HepG2 (cell line): ENCODE results near the gene PAXX. TPM values are rescaled to one million over a fixed set of nuclear protein-coding genes. Genes with fewer than 3 reads are reported as not detected.
A peak's percentile ranks its signal among the peaks of the same experiment; 100 is the strongest.

Experiments
- ATAC-seq: fragments of 200-7000 bp; cut with Tn5 transposase; 3 replicates; pipeline ENCODE4 v1.9.1; 2020; ENCODE audit warnings: mild to moderate bottlenecking, moderate library complexity
- BruUV-seq: library from RNA; stranded (reverse); fragments of 400-500 nt; replicated peaks from 2 replicates; lab custom pipeline; 2021; lab: Mats Ljungman, UMichigan
- CTCF ChIA-PET: fragments of 300-600 bp; formaldehyde crosslinking; extraction: SDS; loops from one replicate; lab custom pipeline; 2021; ENCODE audit warnings: low total read pairs, inconsistent platforms, low intra/inter-chr PET ratio; lab: Yijun Ruan, JAX
- POLR2A ChIA-PET: fragments of 350-600 bp; sonication (Branson Sonifier 250); formaldehyde crosslinking; loops from one replicate; lab custom pipeline; 2020; ENCODE audit warnings: antibody characterized with exemption, inconsistent platforms; lab: Yijun Ruan, JAX
- DNase-seq: peaks from one replicate; pipeline ENCODE4 v3.0.0-alpha.2; 2015; ENCODE audit warnings: low spot score
- FAIRE-seq: peaks from 3 replicates; lab custom pipeline; 2011; peaks lifted over from hg19 to GRCh38; lab: Jason Lieb, UNC
- H2AFZ ChIP-seq: one replicate; pipeline ENCODE4 v1.6.1; 2011; ENCODE audit warnings: low read length, inconsistent platforms
- H3K27ac ChIP-seq: fragments of 300-600 bp; 3 replicates; pipeline ENCODE4 v1.8.0; 2011; ENCODE audit warnings: mixed run types, mild to moderate bottlenecking, mixed read lengths, low read length, inconsistent platforms; ENCODE audit not compliant: insufficient read depth; ENCODE audit errors: extremely low read length
- H3K27me3 ChIP-seq, 2 experiments: fragments of 200-600 bp in 1 of 2; 2 replicates in 1 of 2; 3 replicates in 1 of 2; pipeline versions ENCODE4 v1.6.0 to v1.8.0; 2011; ENCODE audit warnings: low read length in 2 of 2, mild to moderate bottlenecking in 2 of 2, moderate library complexity in 2 of 2, inconsistent platforms in 1 of 2; ENCODE audit not compliant: insufficient read depth in 2 of 2, control insufficient read depth in 1 of 2
- H3K36me3 ChIP-seq, 2 experiments: fragments of 200-600 bp in 1 of 2; replicated peaks in 1 of 2; 2 replicates in 1 of 2; 3 replicates in 1 of 2; pipeline versions ENCODE4 v1.5.1 to v1.8.0; 2011; ENCODE audit warnings: low read length in 2 of 2, inconsistent platforms in 1 of 2; ENCODE audit not compliant: insufficient read depth in 2 of 2, control insufficient read depth in 1 of 2
- H3K4me1 ChIP-seq: 2 replicates; pipeline ENCODE4 v1.5.1; 2012; ENCODE audit warnings: low read length, inconsistent platforms; ENCODE audit not compliant: insufficient read depth
- H3K4me2 ChIP-seq: 2 replicates; pipeline ENCODE4 v1.6.0; 2011; ENCODE audit warnings: low read depth, low read length, inconsistent platforms
- H3K4me3 ChIP-seq, 3 experiments: fragments of 200-600 bp in 1 of 3; sonication (generic), shearing (Covaris generic) in 1 of 3; replicated peaks in 1 of 3; 2 replicates each; pipeline ENCODE4 v1.5.1; 2011 to 2016; ENCODE audit warnings: low read length in 3 of 3, inconsistent platforms in 2 of 3, low read depth in 2 of 3, mild to moderate bottlenecking in 2 of 3, control low read depth in 1 of 3, mixed read lengths in 1 of 3; ENCODE audit not compliant: insufficient read depth in 1 of 3
- H3K79me2 ChIP-seq: one replicate; pipeline ENCODE4 v1.6.1; 2011; ENCODE audit warnings: low read length, inconsistent platforms; ENCODE audit not compliant: insufficient read depth
- H3K9ac ChIP-seq: 2 replicates; pipeline ENCODE4 v1.6.0; 2011; ENCODE audit warnings: mild to moderate bottlenecking, low read depth, low read length, inconsistent platforms; ENCODE audit not compliant: insufficient read depth
- H3K9me3 ChIP-seq: 2 replicates; pipeline ENCODE4 v1.5.1; 2012; ENCODE audit warnings: mild to moderate bottlenecking, low read length
- H4K20me1 ChIP-seq: 2 replicates; pipeline ENCODE4 v1.6.0; 2011; ENCODE audit warnings: inconsistent platforms, mild to moderate bottlenecking, low read length, moderate library complexity; ENCODE audit not compliant: insufficient read depth
- ARID5B ChIP-seq: IDR thresholded peaks from 2 replicates; pipeline ENCODE4 v1.4.0; 2020; ENCODE audit warnings: mild to moderate bottlenecking, missing genetic modification reagents
- HDAC6 ChIP-seq: fragments of 200-600 bp; sonication (generic); IDR thresholded peaks from 2 replicates; pipeline ENCODE4 v1.7.0; 2017; ENCODE audit warnings: mild to moderate bottlenecking, antibody characterized with exemption, low read length, low read depth
- MYC ChIP-seq: sonication (generic); formaldehyde crosslinking; IDR thresholded peaks from 2 replicates; pipeline ENCODE4 v1.9.0; 2021; ENCODE audit warnings: missing genetic modification reagents, borderline replicate concordance
- PCBP1 ChIP-seq: fragments of 200-400 bp; formaldehyde crosslinking; IDR thresholded peaks from 2 replicates; pipeline ENCODE4 v1.6.1; 2017; ENCODE audit warnings: mild to moderate bottlenecking, low read depth, low read length, borderline replicate concordance
- ZIK1 ChIP-seq: sonication (generic); formaldehyde crosslinking; IDR thresholded peaks from 2 replicates; pipeline ENCODE4 v1.5.0; 2020; ENCODE audit warnings: mild to moderate bottlenecking, low read depth, missing genetic modification reagents, borderline replicate concordance
- ZNF24 ChIP-seq: fragments of 450-650 bp; IDR thresholded peaks from 2 replicates; pipeline ENCODE4 v1.6.1; 2017; ENCODE audit warnings: antibody characterized with exemption, mild to moderate bottlenecking
- ZNF510 ChIP-seq: sonication (generic); formaldehyde crosslinking; IDR thresholded peaks from 2 replicates; pipeline ENCODE4 v1.4.0; 2020; ENCODE audit warnings: low read depth, mild to moderate bottlenecking, missing genetic modification reagents
- WGBS: methylation state at CpG from one replicate; pipeline ENCODE4 v1.1.6; 2017; ENCODE audit warnings: low lambda C conversion rate; 5-methylcytosine and 5-hydroxymethylcytosine counted together
- in situ Hi-C: cut with HindIII; loops from 2 replicates; pipeline ENCODE4 v1.10.0; 2017; ENCODE audit warnings: low pct_unique_long_range_greater_than_20kb; ENCODE audit not compliant: extremely low pct_ligation_motif_present
- intact Hi-C: fragments of 100-400 bp; cut with micrococcal nuclease; formaldehyde crosslinking; loops from one replicate; pipeline ENCODE4 v1.10.0; 2022; ENCODE audit not compliant: unreplicated experiment
- polyA plus RNA-seq, 8 experiments: library from polyadenylated mRNA; depleted of rRNA in 3 of 8; stranded (reverse) in 7 of 8; unstranded in 1 of 8; fragments of >200 nt; fragmentation: Illumina TruSeq in 4 of 8; extraction: Trizol in 4 of 8; gene quantifications; 2 replicates each; pipeline versions ENCODE4 v1.2.1 to v1.2.3, GENCODE V29; 2011 to 2016; ENCODE audit warnings: low read depth in 4 of 8, missing spikeins in 1 of 8, mixed read lengths in 1 of 8; ENCODE audit not compliant: insufficient read depth in 1 of 8
- total RNA-seq, 5 experiments: library from RNA; depleted of rRNA; stranded (reverse); fragments of >200 nt; fragmentation: Illumina TruSeq; extraction: Trizol; gene quantifications; 2 replicates each; pipeline ENCODE4 v1.2.3, GENCODE V29; 2016; ENCODE audit warnings: low read depth in 1 of 5
- TF ChIP-seq, protein P1 (sequence below), 2 experiments: fragments of 450-650 bp in 1 of 2; sonication (generic) in 1 of 2; formaldehyde crosslinking; IDR thresholded peaks; 2 replicates each; pipeline versions ENCODE4 v1.5.0 to v1.8.0; 2020 to 2022; ENCODE audit warnings: mild to moderate bottlenecking in 1 of 2, missing genetic modification reagents in 1 of 2
- TF ChIP-seq, protein P2 (sequence below): sonication (generic); formaldehyde crosslinking; IDR thresholded peaks from 2 replicates; pipeline ENCODE4 v1.4.0; 2020; ENCODE audit warnings: low read depth, missing genetic modification reagents

Gene PAXX
- total and polyA plus RNA-seq, 2 of the 13 experiments (the other 11 are each of a cell fraction or from before 2014, with no cell fraction given): 14.0 to 31.9 TPM

DNA sequence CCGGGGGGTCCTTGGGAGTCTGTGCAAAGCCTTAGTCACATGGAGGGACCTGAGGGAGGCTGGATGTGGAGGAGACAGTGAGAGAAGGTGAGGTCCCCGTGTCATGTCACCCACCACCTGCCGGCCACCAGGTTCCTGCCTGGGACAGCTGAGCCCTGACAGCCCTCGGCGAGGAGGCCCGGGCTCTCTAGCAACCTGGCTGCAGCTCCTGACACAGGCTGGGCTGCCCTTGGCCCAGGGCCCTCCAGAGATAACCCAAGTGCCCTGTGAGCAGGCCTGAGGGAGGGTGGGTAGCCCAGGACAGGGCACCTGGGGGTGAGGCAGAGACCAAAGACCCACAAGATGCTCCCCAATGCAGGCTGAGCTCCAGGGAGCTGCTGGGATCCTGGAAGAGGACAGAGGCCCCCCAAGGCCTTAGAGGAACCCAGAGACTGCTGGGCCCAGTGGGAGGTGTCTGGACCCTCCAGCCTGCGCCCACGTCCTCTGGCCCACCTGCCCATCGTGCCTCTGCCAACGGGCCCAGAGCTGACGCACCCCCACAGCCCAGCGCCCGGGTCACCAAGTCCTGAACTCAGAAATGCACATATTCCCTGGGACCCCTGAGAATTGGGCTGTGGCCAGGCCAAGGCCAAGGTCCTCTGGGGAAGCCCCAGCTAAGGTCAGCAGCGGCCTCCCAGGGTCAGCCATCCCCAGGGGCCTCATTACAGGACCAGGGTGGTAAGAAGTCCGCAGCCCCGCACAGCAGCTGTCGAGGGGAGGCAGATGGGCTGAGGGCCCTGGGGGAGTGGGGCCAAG lies 23.7 kb upstream of the PAXX start (continued):
- TF ChIP-seq ZNF24 (no peak), ZNF510 (CRISPR knock-in tag) (no peak), ZIK1 (CRISPR knock-in tag) (no peak), HDAC6 (no peak), ARID5B (CRISPR knock-in tag) (no peak)
- TF ChIP-seq, protein P1, sequence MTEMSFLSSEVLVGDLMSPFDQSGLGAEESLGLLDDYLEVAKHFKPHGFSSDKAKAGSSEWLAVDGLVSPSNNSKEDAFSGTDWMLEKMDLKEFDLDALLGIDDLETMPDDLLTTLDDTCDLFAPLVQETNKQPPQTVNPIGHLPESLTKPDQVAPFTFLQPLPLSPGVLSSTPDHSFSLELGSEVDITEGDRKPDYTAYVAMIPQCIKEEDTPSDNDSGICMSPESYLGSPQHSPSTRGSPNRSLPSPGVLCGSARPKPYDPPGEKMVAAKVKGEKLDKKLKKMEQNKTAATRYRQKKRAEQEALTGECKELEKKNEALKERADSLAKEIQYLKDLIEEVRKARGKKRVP (CRISPR knock-in tag; IDR thresholded peaks at IDR 0.05): no peak

GRCh38 chr9:136969150-136969549 lies 23.1 kb upstream of the PAXX start:
- no peak overlapping the region for H3K9ac ChIP-seq
- no peaks in the 10 kb centered on the region for H3K36me3 ChIP-seq
- BruUV-seq: no TSS peak
- intact Hi-C loops (loop anchor here (2.0 kb wide), 1 partner anchor 20 kb away; no protein-coding TSS in a partner anchor), in situ Hi-C loops (no loop called here)
- no peak overlapping the region for H3K4me2 ChIP-seq
- H3K9me3 ChIP-seq: no peaks in the 10 kb centered on the region
- H3K27me3 ChIP-seq: peaks cover 23 to 69% of the 10 kb centered on the region in 2 experiments
- H3K4me1 ChIP-seq: peaks cover 54% of the 10 kb centered on the region
- POLR2A ChIA-PET: interaction anchor here (0.8 kb wide), 1 partner anchor 31 kb away, joined by 3 read pairs; no protein-coding TSS in a partner anchor
- WGBS: 55% methylated on average over 2 of the region's 17 CpGs
- peak; percentile 54 for ATAC-seq
- TF ChIP-seq MYC (CRISPR knock-in tag) (peak; percentile 17; the same call in 1 of the 2 replicates), PCBP1 (0 out of 2 replicates have a peak, but pooled peaks have one; percentile 62)
- TF ChIP-seq, protein P2, sequence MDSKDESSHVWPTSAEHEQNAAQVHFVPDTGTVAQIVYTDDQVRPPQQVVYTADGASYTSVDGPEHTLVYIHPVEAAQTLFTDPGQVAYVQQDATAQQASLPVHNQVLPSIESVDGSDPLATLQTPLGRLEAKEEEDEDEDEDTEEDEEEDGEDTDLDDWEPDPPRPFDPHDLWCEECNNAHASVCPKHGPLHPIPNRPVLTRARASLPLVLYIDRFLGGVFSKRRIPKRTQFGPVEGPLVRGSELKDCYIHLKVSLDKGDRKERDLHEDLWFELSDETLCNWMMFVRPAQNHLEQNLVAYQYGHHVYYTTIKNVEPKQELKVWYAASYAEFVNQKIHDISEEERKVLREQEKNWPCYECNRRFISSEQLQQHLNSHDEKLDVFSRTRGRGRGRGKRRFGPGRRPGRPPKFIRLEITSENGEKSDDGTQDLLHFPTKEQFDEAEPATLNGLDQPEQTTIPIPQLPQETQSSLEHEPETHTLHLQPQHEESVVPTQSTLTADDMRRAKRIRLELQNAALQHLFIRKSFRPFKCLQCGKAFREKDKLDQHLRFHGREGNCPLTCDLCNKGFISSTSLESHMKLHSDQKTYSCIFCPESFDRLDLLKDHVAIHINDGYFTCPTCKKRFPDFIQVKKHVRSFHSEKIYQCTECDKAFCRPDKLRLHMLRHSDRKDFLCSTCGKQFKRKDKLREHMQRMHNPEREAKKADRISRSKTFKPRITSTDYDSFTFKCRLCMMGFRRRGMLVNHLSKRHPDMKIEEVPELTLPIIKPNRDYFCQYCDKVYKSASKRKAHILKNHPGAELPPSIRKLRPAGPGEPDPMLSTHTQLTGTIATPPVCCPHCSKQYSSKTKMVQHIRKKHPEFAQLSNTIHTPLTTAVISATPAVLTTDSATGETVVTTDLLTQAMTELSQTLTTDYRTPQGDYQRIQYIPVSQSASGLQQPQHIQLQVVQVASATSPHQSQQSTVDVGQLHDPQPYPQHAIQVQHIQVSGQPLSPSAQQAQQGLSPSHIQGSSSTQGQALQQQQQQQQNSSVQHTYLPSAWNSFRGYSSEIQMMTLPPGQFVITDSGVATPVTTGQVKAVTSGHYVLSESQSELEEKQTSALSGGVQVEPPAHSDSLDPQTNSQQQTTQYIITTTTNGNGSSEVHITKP (CRISPR knock-in tag): no peak
- TF ChIP-seq, all 625 proteins: peak for 2
- CTCF ChIA-PET: no interaction called here
- no peak overlapping the region for H3K4me3 ChIP-seq
- H2AFZ ChIP-seq: no peak overlapping the region
- DNase-seq (no peak), FAIRE-seq (no peak)
- no peaks in the 10 kb centered on the region for H3K79me2 ChIP-seq
- H4K20me1 ChIP-seq: no peaks in the 10 kb centered on the region
- H3K27ac ChIP-seq: no peak overlapping the region
